ENCODE data around the gene LRPPRC. TPM values are rescaled to one million over a fixed set of nuclear protein-coding genes. Genes with fewer than 3 reads are reported as not detected.

Gene LRPPRC
- total RNA-seq, 1 donor from 2014 or later, result 131 TPM

- H3K27me3 Mint-ChIP-seq (ENCODE audit: low read depth), result no peaks in the 10 kb centered on the region
- H3K4me1 Mint-ChIP-seq, result no peaks in the 10 kb centered on the region
- H3K4me3 Mint-ChIP-seq, result no peak overlapping the region
- no peaks in the 10 kb centered on the region for H3K9me3 Mint-ChIP-seq
- no peak for DNase-seq (ENCODE audit: low read depth, low spot score)
- TF ChIP-seq, protein P1, sequence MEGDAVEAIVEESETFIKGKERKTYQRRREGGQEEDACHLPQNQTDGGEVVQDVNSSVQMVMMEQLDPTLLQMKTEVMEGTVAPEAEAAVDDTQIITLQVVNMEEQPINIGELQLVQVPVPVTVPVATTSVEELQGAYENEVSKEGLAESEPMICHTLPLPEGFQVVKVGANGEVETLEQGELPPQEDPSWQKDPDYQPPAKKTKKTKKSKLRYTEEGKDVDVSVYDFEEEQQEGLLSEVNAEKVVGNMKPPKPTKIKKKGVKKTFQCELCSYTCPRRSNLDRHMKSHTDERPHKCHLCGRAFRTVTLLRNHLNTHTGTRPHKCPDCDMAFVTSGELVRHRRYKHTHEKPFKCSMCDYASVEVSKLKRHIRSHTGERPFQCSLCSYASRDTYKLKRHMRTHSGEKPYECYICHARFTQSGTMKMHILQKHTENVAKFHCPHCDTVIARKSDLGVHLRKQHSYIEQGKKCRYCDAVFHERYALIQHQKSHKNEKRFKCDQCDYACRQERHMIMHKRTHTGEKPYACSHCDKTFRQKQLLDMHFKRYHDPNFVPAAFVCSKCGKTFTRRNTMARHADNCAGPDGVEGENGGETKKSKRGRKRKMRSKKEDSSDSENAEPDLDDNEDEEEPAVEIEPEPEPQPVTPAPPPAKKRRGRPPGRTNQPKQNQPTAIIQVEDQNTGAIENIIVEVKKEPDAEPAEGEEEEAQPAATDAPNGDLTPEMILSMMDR (conservative IDR thresholded peaks at IDR 0.05), result no peak
- no peak overlapping the region for H3K27ac Mint-ChIP-seq (ENCODE audit: unreplicated experiment)
- H3K36me3 Mint-ChIP-seq (ENCODE audit: low read depth), result peaks cover 28% of the 10 kb centered on the region
Observed at GRCh38 chr2:43906448-43907109, 89.2 kb downstream of the LRPPRC start.

DNA sequence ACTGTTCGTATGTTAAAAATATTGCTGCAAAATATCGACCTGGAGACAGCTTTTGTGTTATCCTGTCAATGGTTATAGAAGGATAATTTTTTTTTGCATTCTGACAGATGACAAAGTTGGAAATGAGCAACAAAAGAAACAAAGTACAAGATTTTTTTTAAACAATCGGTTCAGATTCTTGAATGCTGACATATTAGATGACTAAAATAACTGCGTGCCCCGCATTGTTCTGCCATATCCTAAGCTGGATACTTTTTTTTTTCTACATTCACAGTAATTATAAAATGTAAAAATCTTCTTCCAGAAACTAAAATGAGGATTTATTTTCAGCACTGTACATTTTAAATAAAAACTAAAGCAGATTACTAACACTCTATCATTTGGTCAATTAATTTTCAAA, 89.9 kb downstream of the LRPPRC start:
- peaks cover 26% of the 10 kb centered on the region for H3K36me3 Mint-ChIP-seq (ENCODE audit: low read depth)
- H3K4me3 Mint-ChIP-seq, result no peak overlapping the region
- TF ChIP-seq, protein P1 (conservative IDR thresholded peaks at IDR 0.05), result no peak
- H3K9me3 Mint-ChIP-seq, result no peaks in the 10 kb centered on the region
- no peak for DNase-seq (ENCODE audit: low read depth, low spot score)
- H3K27me3 Mint-ChIP-seq (ENCODE audit: low read depth), result no peaks in the 10 kb centered on the region
- H3K27ac Mint-ChIP-seq (ENCODE audit: unreplicated experiment), result no peak overlapping the region
- H3K4me1 Mint-ChIP-seq, result no peaks in the 10 kb centered on the region

DNA sequence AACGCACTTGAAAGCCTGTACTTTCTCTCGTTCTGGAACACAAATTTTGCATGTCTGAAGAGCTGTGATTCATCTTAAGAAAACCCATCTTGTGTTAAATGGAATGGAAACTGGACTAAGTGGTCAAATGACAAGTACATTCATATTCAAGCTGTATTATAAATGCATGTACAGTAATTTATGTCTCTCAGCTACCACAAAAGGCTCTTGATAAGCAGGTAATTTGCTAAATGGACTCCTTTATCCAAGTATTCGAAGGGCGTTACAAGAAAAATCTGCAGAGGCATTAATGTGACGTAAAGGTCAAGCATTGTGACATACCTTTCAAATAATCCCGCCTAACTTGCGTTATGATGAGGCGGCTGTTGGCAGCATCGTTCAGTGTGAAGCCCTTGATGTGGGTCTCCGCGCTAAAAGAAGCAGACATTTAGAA, 90.4 kb downstream of the LRPPRC start:
- Mint-ChIP-seq H3K27ac (ENCODE audit: unreplicated experiment) (no peak overlapping the region), H3K4me3 (no peak overlapping the region)

DNA sequence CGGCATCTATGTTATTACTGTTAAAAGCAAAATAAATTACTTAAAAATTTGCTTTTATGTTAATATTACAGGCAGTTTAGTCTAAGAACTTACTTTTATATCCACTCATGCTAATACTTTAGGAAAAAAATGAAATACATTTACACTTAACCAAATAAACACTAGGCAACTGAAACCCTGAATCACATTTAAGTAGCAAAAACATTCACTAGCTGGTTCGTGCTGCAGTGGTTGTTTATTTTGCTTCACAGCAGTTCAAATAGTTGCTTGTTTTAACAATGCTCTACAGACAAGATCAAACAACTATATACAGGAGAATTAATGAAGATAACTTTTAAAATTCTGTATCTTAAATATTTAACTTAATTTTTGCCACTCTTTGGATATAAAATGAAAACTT, 96.2 kb downstream of the LRPPRC start:
- Mint-ChIP-seq H3K27ac (ENCODE audit: unreplicated experiment) (no peak overlapping the region), H3K4me3 (no peak overlapping the region)

More for the DNA sequence above, 90.4 kb downstream of the LRPPRC start:
- H3K36me3 Mint-ChIP-seq (ENCODE audit: low read depth), result peaks cover 26% of the 10 kb centered on the region
- no peaks in the 10 kb centered on the region for H3K27me3 Mint-ChIP-seq (ENCODE audit: low read depth)
- no peaks in the 10 kb centered on the region for H3K9me3 Mint-ChIP-seq
- TF ChIP-seq, protein P1 (conservative IDR thresholded peaks at IDR 0.05), result no peak
- H3K4me1 Mint-ChIP-seq, result no peaks in the 10 kb centered on the region
- DNase-seq (ENCODE audit: low read depth, low spot score), result no peak

DNA sequence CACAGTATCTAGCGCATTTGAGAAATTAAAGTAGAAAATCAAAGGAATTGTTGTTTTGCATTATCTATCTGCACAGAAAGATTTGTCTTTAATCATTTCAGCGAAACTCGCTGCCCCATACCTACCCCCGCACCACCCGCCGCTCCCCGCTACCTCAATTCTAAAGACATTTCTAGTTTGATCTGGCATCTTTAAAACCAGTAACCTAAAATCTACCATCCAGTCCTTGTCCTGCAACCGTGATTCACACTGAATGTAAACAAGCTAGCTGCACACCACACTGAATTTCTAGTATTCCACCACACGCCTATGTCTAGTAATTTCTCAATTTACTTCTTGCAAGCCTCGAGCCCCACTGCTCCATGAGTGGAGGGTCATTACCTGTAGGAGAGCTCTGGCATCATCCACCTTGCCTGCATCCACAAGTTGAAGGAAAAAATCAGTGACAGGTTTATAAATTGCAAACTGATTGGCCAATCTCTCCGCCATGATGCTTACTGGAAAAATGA, 96.9 kb downstream of the LRPPRC start:
- H3K27ac Mint-ChIP-seq (ENCODE audit: unreplicated experiment), result no peak overlapping the region
- no peaks in the 10 kb centered on the region for H3K27me3 Mint-ChIP-seq (ENCODE audit: low read depth)
- H3K4me3 Mint-ChIP-seq, result no peak overlapping the region
- TF ChIP-seq, protein P1 (conservative IDR thresholded peaks at IDR 0.05), result no peak
- no peak for DNase-seq (ENCODE audit: low read depth, low spot score)
- H3K36me3 Mint-ChIP-seq (ENCODE audit: low read depth), result peaks cover 20% of the 10 kb centered on the region
- no peaks in the 10 kb centered on the region for H3K9me3 Mint-ChIP-seq
- no peaks in the 10 kb centered on the region for H3K4me1 Mint-ChIP-seq

More for the DNA sequence above, 96.2 kb downstream of the LRPPRC start:
- H3K27me3 Mint-ChIP-seq (ENCODE audit: low read depth), result no peaks in the 10 kb centered on the region
- peaks cover 18% of the 10 kb centered on the region for H3K36me3 Mint-ChIP-seq (ENCODE audit: low read depth)
- no peak for DNase-seq (ENCODE audit: low read depth, low spot score)
- no peaks in the 10 kb centered on the region for H3K9me3 Mint-ChIP-seq
- TF ChIP-seq, protein P1 (conservative IDR thresholded peaks at IDR 0.05), result no peak
- H3K4me1 Mint-ChIP-seq, result no peaks in the 10 kb centered on the region
